GM10266 (cell line): ENCODE results near the gene TTC13.

Experiments used
- DNase-seq: peaks from one replicate; pipeline ENCODE4 v3.0.0; 2012; ENCODE audit errors: extremely low spot score
- TF ChIP-seq, protein P1 (sequence below): IDR thresholded peaks from 2 replicates; pipeline ENCODE4 v1.5.1; 2012; ENCODE audit warnings: mild to moderate bottlenecking, low read depth; ENCODE audit not compliant: control insufficient read depth, insufficient read depth; ENCODE audit errors: missing control alignments

The TTC13 gene

DNA sequence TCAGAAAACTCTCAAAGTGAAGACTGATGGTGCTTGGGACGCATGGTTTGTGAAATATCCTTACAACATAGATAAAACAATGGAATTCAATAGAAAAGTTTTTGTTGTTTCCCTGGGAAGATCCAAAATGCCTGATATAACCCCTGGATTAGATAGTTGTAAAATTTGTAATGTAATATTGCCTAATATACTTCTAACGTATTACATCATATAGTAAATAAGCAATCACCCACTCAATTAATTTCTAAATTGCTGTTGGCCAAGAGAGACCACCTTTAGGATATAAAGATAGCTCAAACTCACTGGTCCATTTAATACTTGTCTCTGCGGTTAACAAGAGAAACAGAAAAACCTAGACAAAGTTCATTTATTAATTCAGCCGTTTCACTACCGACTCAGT, 42.2 kb downstream of the TTC13 start:
- TF ChIP-seq, protein P1, sequence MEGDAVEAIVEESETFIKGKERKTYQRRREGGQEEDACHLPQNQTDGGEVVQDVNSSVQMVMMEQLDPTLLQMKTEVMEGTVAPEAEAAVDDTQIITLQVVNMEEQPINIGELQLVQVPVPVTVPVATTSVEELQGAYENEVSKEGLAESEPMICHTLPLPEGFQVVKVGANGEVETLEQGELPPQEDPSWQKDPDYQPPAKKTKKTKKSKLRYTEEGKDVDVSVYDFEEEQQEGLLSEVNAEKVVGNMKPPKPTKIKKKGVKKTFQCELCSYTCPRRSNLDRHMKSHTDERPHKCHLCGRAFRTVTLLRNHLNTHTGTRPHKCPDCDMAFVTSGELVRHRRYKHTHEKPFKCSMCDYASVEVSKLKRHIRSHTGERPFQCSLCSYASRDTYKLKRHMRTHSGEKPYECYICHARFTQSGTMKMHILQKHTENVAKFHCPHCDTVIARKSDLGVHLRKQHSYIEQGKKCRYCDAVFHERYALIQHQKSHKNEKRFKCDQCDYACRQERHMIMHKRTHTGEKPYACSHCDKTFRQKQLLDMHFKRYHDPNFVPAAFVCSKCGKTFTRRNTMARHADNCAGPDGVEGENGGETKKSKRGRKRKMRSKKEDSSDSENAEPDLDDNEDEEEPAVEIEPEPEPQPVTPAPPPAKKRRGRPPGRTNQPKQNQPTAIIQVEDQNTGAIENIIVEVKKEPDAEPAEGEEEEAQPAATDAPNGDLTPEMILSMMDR = no peak
- DNase-seq = no peak

DNA sequence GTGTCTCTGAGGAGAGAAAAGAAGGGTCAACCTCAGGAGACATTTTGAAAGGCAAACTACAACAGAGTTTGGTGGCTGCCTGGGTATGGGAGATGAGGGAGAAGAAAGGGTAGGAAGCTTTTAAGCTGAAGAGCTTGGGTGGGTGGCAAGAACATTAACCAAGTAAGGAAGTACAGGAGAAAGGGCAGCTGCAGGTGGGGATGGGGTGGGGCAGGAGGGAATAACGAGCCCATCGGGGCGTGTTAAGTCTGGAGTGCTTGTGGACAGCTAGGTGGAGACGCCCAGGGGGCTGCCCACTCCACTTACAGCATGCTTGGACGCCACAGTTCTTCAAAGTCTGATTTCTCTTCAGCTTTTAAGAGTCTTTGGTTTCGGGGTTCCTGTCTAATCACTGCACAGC, 42.8 kb downstream of the TTC13 start:
- no peak for DNase-seq

DNA sequence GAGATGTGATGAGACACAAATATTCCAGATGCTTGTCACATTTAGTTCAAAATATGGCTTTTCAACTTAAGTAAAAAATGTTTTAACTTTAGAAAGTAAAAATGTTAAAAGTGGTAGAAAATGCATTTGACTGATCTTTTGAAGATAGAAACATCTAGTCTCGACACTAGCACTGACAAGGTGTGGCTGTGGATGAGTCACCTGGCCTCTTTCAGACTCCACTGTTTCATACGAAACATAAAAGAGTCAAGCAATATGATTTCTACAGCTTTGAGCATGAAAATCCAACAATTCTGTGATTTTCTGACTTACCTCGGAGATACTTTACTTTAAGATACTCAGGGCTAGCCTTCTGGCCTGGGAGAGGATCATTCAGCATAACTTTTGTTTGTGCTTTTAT, 47.7 kb downstream of the TTC13 start:
- no peak for DNase-seq
- TF ChIP-seq, protein P1 = no peak

More for the DNA sequence above, 42.8 kb downstream of the TTC13 start:
- TF ChIP-seq, protein P1 = no peak

DNA sequence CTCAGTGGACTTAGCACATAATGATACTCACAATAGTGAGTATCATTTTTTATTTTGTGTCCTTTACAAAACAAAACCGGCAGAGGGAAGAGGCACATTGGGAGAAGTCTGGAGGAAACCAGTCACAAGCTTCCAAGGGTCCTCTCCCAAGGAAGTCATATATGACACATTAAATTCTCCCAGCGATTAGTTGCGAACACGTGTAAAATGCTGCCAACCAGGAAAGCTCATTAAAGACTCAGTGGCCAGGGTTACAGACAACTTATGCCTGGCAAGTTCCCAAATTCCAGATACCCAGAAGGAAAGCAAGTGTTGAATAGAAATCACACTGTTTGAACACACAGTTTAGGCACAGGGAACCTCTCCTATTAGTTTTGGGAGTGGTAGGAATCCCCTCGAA, 52.5 kb downstream of the TTC13 start:
- DNase-seq = no peak
- TF ChIP-seq, protein P1 = no peak

DNA sequence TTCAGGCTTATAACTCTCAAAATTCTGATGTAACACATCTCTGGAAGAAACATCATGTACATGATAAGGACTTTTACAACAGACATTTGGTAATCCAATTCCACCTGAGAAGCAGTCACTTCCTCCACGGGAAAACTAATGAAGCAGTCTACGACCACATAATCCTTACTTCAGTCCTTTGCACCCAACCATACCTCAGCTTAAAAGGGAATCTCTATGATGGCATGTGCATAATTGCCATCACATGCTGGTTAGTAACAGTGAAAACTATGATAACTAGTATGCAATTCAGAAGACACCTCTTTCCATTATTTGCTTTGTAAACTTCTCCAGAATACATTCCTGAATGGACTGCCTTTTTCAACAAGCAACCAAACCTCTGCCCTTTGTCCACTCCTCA, 53.1 kb downstream of the TTC13 start:
- TF ChIP-seq, protein P1 = no peak
- DNase-seq = no peak

DNA sequence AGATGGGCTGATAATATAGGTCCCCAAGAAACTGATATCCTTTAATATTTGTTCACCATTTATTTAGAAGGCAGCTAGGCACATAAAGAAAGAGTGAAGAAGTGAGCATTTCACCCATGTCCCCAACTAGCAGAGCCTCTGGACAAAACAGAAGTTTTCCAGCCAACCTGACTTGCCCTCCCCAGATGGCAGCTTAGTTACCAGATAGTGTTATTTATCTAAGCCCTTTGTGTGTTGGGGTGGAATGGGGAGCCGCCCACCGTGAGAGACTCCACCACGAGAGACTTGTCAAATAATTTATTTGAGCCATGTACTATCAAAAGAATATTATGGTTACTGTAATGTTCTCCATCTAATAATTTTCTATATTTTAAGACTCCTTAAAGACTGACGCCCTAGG, 55.5 kb downstream of the TTC13 start:
- DNase-seq = no peak
- TF ChIP-seq, protein P1 = no peak

DNA sequence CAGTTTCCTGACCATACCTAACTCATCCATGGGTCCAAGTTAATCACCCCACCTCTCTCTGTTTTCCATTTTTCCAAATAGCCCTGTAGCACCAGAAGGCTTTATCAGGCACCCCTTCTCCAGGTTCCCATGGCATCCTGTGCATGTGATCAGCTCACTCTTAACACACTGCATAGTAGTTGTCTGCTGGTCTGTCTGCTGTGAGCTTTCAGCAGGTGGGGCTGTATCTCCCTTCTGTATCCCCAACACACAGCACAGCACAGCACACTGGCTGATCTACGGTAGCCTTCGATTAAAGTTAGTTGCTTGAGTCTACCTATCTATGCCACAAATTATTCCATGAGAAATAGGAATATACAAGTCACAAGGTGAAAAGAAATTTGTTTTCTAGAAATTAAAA, 56.0 kb downstream of the TTC13 start:
- no peak for DNase-seq
- TF ChIP-seq, protein P1 = peak; percentile 3
